Suprapubic skin (tissue), 3 donors: ENCODE results near the gene SLC9A2.

ENCODE experiments used
- EP300 ChIP-seq: sonication (generic); formaldehyde crosslinking; IDR thresholded peaks from one replicate; pipeline ENCODE4 v1.6.1; 2017; ENCODE audit warnings: antibody characterized with exemption
- POLR2A ChIP-seq, 2 donors: fragments of 450-650 bp; IDR thresholded peaks; one replicate each; pipeline ENCODE4 v1.6.1; 2017; ENCODE audit warnings: antibody characterized with exemption in 2 of 2, mild to moderate bottlenecking in 2 of 2, moderate library complexity in 2 of 2
- TF ChIP-seq, protein P1 (sequence below), 2 donors: fragments of 200-600 bp in 1 of 2; fragments of 450-650 bp in 1 of 2; sonication (generic) in 1 of 2; IDR thresholded peaks; one replicate each; pipeline ENCODE4 v1.5.1; 2016 to 2019; ENCODE audit warnings: antibody characterized with exemption in 2 of 2, mild to moderate bottlenecking in 1 of 2, moderate library complexity in 1 of 2

DNA sequence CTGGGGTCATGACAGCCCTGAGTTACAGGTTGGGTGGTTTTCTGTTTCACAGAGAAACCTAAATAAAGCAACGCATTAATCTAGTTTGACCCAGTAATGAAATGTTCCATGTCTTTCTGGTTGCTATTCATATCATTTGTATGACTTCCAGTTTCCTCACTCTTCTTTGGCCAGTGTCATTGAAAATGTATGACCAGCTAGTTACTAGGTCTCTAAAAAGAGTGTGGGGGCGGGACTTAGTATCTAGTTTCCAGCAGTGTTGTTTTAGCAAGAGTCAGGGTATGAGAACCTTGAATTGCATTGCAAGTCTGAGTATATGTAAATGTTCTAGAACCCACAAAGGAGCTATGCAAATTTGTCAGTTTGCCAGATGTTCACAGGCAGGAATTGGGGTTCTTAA is 47.7 kb downstream of the SLC9A2 start:
- TF ChIP-seq POLR2A (IDR thresholded peaks at IDR 0.05) (no peak), EP300 (no peak)
- TF ChIP-seq, protein P1, sequence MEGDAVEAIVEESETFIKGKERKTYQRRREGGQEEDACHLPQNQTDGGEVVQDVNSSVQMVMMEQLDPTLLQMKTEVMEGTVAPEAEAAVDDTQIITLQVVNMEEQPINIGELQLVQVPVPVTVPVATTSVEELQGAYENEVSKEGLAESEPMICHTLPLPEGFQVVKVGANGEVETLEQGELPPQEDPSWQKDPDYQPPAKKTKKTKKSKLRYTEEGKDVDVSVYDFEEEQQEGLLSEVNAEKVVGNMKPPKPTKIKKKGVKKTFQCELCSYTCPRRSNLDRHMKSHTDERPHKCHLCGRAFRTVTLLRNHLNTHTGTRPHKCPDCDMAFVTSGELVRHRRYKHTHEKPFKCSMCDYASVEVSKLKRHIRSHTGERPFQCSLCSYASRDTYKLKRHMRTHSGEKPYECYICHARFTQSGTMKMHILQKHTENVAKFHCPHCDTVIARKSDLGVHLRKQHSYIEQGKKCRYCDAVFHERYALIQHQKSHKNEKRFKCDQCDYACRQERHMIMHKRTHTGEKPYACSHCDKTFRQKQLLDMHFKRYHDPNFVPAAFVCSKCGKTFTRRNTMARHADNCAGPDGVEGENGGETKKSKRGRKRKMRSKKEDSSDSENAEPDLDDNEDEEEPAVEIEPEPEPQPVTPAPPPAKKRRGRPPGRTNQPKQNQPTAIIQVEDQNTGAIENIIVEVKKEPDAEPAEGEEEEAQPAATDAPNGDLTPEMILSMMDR (IDR thresholded peaks at IDR 0.05), result no peak
